Nucleus accumbens (tissue), 56 donors: ENCODE data around the gene SLC5A4.

Experiments used
- DNase-seq, 56 donors: peaks; one replicate each; lab custom pipeline; 2025; lab: John Stamatoyannopoulos, UW

The SLC5A4 gene

GRCh38 chr22:32236970-32237369, 18.2 kb downstream of the SLC5A4 start:
- DNase-seq: no peak

- DNase-seq: peak in 1 of 56 donors; percentile 4
These were observed 22.1 kb downstream of the SLC5A4 start for GRCh38 chr22:32233091-32233490.

GRCh38 chr22:32232191-32232830, 22.8 kb downstream of the SLC5A4 start:
- no peak for DNase-seq

- no peak for DNase-seq
These were observed 28.6 kb downstream of the SLC5A4 start for GRCh38 chr22:32226326-32227104.

GRCh38 chr22:32222991-32223390, 32.2 kb downstream of the SLC5A4 start:
- DNase-seq: no peak

GRCh38 chr22:32219026-32219425, 36.1 kb downstream of the SLC5A4 start:
- DNase-seq: no peak

- DNase-seq: no peak
These were observed 36.7 kb downstream of the SLC5A4 start for GRCh38 chr22:32218470-32218869.

GRCh38 chr22:32217465-32217864, 37.7 kb downstream of the SLC5A4 start:
- no peak for DNase-seq

GRCh38 chr22:32216911-32217310, 38.2 kb downstream of the SLC5A4 start:
- DNase-seq: no peak

- no peak for DNase-seq
These were observed 44.1 kb downstream of the SLC5A4 start for GRCh38 chr22:32211011-32211410.

- DNase-seq: no peak
These were observed 46.5 kb downstream of the SLC5A4 start for GRCh38 chr22:32208681-32209080.

GRCh38 chr22:32207971-32208480, 47.1 kb downstream of the SLC5A4 start:
- DNase-seq: no peak

- no peak for DNase-seq
These were observed 48.1 kb downstream of the SLC5A4 start for GRCh38 chr22:32206774-32207758.

- no peak for DNase-seq
These were observed 49.0 kb downstream of the SLC5A4 start for GRCh38 chr22:32205974-32206773.

GRCh38 chr22:32204856-32205722, 50.1 kb downstream of the SLC5A4 start, which contains the start of gene RFPL2:
Gene RFPL2, minus strand, starts transcription at chr22:32205073. Its CDS starts 2,622 bp downstream, at chr22:32202451.
- peak in 24 of 56 donors; percentile 7 to 73 (median 34) for DNase-seq

- peak in 12 of 56 donors; percentile 7 to 73 (median 30) for DNase-seq
These were observed 50.9 kb downstream of the SLC5A4 start for GRCh38 chr22:32204040-32204855.

- no peak for DNase-seq
These were observed 51.7 kb downstream of the SLC5A4 start for GRCh38 chr22:32203181-32204039.
